ENCODE data around the gene IHH. TPM values are rescaled to one million over a fixed set of nuclear protein-coding genes. Genes with fewer than 3 reads are reported as not detected.

IHH gene
- total and polyA plus RNA-seq, 9 of the 15 experiments (the other 6 are each of a cell fraction or from before 2014, with no cell fraction given), result 0.07 TPM; not detected in 8

GRCh38 chr2:219057709-219058540 lies 2.8 kb downstream of the IHH start (continued):
- TF ChIP-seq LCOR (CRISPR knock-in tag; IDR thresholded peaks at IDR 0.05) (no peak), ASH1L (IDR thresholded peaks at IDR 0.05; ENCODE audit: borderline replicate concordance, low read depth, partially characterized antibody) (no peak), ETV1 (tag; conservative IDR thresholded peaks at IDR 0.05; ENCODE audit: low read depth) (no peak), E2F4 (CRISPR knock-in tag; IDR thresholded peaks at IDR 0.05; ENCODE audit: low read depth) (no peak), ETV5 (CRISPR knock-in tag; IDR thresholded peaks at IDR 0.05; ENCODE audit: low read depth) (no peak), BCOR (IDR thresholded peaks at IDR 0.05) (no peak), NCOA4 (IDR thresholded peaks at IDR 0.05; ENCODE audit: partially characterized antibody) (no peak), HOXB6 (CRISPR knock-in tag; IDR thresholded peaks at IDR 0.05; ENCODE audit: borderline replicate concordance) (no peak), EHMT2 (IDR thresholded peaks at IDR 0.05) (no peak)
- TF ChIP-seq, protein P1, sequence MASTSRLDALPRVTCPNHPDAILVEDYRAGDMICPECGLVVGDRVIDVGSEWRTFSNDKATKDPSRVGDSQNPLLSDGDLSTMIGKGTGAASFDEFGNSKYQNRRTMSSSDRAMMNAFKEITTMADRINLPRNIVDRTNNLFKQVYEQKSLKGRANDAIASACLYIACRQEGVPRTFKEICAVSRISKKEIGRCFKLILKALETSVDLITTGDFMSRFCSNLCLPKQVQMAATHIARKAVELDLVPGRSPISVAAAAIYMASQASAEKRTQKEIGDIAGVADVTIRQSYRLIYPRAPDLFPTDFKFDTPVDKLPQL (IDR thresholded peaks at IDR 0.05; ENCODE audit: extremely low read depth, insufficient read length), result no peak
- TF ChIP-seq, protein P2, sequence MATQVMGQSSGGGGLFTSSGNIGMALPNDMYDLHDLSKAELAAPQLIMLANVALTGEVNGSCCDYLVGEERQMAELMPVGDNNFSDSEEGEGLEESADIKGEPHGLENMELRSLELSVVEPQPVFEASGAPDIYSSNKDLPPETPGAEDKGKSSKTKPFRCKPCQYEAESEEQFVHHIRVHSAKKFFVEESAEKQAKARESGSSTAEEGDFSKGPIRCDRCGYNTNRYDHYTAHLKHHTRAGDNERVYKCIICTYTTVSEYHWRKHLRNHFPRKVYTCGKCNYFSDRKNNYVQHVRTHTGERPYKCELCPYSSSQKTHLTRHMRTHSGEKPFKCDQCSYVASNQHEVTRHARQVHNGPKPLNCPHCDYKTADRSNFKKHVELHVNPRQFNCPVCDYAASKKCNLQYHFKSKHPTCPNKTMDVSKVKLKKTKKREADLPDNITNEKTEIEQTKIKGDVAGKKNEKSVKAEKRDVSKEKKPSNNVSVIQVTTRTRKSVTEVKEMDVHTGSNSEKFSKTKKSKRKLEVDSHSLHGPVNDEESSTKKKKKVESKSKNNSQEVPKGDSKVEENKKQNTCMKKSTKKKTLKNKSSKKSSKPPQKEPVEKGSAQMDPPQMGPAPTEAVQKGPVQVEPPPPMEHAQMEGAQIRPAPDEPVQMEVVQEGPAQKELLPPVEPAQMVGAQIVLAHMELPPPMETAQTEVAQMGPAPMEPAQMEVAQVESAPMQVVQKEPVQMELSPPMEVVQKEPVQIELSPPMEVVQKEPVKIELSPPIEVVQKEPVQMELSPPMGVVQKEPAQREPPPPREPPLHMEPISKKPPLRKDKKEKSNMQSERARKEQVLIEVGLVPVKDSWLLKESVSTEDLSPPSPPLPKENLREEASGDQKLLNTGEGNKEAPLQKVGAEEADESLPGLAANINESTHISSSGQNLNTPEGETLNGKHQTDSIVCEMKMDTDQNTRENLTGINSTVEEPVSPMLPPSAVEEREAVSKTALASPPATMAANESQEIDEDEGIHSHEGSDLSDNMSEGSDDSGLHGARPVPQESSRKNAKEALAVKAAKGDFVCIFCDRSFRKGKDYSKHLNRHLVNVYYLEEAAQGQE (IDR thresholded peaks at IDR 0.05; ENCODE audit: borderline replicate concordance), result peak; percentile 70; the same call in 1 of the 2 replicates
- TF ChIP-seq, protein P2 (CRISPR knock-in tag; IDR thresholded peaks at IDR 0.05; ENCODE audit: low read depth), result no peak
- TF ChIP-seq, protein P3, sequence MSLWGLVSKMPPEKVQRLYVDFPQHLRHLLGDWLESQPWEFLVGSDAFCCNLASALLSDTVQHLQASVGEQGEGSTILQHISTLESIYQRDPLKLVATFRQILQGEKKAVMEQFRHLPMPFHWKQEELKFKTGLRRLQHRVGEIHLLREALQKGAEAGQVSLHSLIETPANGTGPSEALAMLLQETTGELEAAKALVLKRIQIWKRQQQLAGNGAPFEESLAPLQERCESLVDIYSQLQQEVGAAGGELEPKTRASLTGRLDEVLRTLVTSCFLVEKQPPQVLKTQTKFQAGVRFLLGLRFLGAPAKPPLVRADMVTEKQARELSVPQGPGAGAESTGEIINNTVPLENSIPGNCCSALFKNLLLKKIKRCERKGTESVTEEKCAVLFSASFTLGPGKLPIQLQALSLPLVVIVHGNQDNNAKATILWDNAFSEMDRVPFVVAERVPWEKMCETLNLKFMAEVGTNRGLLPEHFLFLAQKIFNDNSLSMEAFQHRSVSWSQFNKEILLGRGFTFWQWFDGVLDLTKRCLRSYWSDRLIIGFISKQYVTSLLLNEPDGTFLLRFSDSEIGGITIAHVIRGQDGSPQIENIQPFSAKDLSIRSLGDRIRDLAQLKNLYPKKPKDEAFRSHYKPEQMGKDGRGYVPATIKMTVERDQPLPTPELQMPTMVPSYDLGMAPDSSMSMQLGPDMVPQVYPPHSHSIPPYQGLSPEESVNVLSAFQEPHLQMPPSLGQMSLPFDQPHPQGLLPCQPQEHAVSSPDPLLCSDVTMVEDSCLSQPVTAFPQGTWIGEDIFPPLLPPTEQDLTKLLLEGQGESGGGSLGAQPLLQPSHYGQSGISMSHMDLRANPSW (CRISPR knock-in tag; IDR thresholded peaks at IDR 0.05), result no peak
